Keratinocyte (primary cell): Measurements from ENCODE around the gene AQP2.

Source experiments
- EZH2 ChIP-seq: IDR thresholded peaks from one replicate; pipeline ENCODE4 v1.6.1; 2012; ENCODE audit warnings: inconsistent platforms, mild to moderate bottlenecking, low read length, moderate library complexity
- TF ChIP-seq, protein P1 (sequence below), 3 experiments: IDR thresholded peaks in 1 of 3; conservative IDR thresholded peaks in 1 of 3; optimal IDR thresholded peaks in 1 of 3; 2 replicates in 2 of 3; 3 replicates in 1 of 3; pipeline versions ENCODE3 to v1.5.1; 2011; ENCODE audit warnings: low read length in 3 of 3, mild to moderate bottlenecking in 3 of 3, moderate library complexity in 2 of 3, control low read depth in 1 of 3, inconsistent platforms in 1 of 3; ENCODE audit not compliant: insufficient read depth in 2 of 3; ENCODE audit errors: extremely low read depth in 1 of 3

DNA sequence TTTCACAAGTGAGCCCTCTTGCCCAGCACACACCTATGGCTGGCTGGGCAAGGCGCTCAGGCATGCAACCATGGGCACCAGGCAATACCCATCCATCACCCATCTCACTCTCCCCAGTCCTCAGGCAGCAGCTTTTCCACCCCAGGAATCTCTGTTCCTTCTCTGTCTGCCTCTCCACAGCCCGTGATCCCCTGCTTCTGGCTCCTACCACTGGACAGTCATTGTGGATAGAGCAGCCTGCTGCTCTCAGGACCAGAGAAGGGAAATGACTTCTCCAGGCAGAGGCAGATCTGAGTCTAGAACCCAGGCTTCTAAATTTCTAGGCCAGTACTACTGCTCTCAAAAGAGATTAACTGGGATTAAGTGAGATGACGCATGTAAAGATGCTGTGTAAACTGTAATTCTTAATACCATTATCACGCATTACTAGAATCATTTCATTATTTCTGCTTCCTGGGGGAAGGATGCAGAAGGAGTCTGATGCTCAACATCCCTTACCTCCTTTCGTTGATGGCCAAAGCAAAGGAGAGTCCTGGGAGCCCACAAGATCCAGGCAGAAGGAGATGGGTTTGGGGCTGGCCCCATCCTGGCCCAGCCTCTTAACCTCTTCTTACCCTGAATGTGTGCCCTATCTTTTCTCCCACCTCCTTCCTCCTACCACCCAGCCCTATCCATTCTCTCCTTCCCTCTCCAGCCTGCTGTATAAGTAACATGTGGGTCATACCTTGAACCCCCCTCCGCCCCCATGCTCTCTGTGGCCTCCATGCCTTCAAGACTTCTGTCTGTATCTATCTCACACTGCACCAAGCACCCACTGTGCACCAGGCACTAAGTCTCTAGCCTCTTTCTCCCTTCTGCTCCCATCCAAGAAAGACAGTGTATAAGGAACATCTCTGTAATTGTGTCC lies 6.4 kb downstream of the AQP2 start:
- TF ChIP-seq, protein P1, sequence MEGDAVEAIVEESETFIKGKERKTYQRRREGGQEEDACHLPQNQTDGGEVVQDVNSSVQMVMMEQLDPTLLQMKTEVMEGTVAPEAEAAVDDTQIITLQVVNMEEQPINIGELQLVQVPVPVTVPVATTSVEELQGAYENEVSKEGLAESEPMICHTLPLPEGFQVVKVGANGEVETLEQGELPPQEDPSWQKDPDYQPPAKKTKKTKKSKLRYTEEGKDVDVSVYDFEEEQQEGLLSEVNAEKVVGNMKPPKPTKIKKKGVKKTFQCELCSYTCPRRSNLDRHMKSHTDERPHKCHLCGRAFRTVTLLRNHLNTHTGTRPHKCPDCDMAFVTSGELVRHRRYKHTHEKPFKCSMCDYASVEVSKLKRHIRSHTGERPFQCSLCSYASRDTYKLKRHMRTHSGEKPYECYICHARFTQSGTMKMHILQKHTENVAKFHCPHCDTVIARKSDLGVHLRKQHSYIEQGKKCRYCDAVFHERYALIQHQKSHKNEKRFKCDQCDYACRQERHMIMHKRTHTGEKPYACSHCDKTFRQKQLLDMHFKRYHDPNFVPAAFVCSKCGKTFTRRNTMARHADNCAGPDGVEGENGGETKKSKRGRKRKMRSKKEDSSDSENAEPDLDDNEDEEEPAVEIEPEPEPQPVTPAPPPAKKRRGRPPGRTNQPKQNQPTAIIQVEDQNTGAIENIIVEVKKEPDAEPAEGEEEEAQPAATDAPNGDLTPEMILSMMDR (optimal IDR thresholded peaks at IDR 0.05 in 1 of 3, IDR thresholded peaks at IDR 0.05 in 1 of 3, conservative IDR thresholded peaks at IDR 0.05 in 1 of 3; ENCODE audit: extremely low read depth in 1 of 3, insufficient read depth in 2 of 3, low read length in 3 of 3): no peak
- no peak for TF ChIP-seq EZH2
